Heart left ventricle (tissue), 13 donors: Measurements from ENCODE around the gene RABL6.
"Not testable (repeated sequence)": the region's sequence is repeated elsewhere in the genome, so short reads cannot be mapped to it uniquely, and the experiment has no call there.

Experiments
- CTCF ChIP-seq, 12 donors: fragments of 200-600 bp; sonication (generic) in 4 of 12; IDR thresholded peaks; one replicate each; pipeline versions ENCODE4 v1.5.0 to v1.8.0; 2018 to 2022; ENCODE audit warnings: antibody characterized with exemption in 12 of 12, mild to moderate bottlenecking in 5 of 12
- POLR2A ChIP-seq, 2 donors: fragments of 450-650 bp; IDR thresholded peaks; one replicate each; pipeline ENCODE4 v1.6.1; 2017; ENCODE audit warnings: antibody characterized with exemption in 2 of 2, mild to moderate bottlenecking in 2 of 2, moderate library complexity in 2 of 2
- donor health status: ischemic (EF 13 %, LVEDD 7.1; RV severe dilation, severe dysfunction).
- donor health status: DM: no; HTN: yes; CAD: no.
- donor health status: DM: no; HTN: no; CAD: no.
- donor health status: ischemic (EF 25% LVEDD 6.9; RV normal size, moderate dysfunction).
- donor health status: ischemic (EF 25% LVEDD 5.7; RV mildly dilated, moderate dysfunction).
- donor health status: ischemic (EF 35%, LVEDD 5.7; RV mildly dilated, moderate dysfunction).
- donor health status: nonischemic (EF 11% LVEDD 7.7; RV severe dilation, severe dysfunction).
- donor health status: DM: yes; HTN: yes; CAD: no.
- donor health status: PGD.
- donor health status: ischemic (EF 29% LVEDD 5.4; RV normal size, mild dysfunction).
- donor health status: nonischemic (EF 23%, LVEDD 6.1; RV moderate dilation, normal function).

GRCh38 chr9:136869611-136870010, 61.9 kb downstream of the RABL6 start:
- TF ChIP-seq CTCF, POLR2A (IDR thresholded peaks at IDR 0.05): not testable (repeated sequence)
